ENCODE measurements around the gene NHERF1. TPM values are rescaled to one million over a fixed set of nuclear protein-coding genes. Genes with fewer than 3 reads are reported as not detected.

NHERF1 gene
- total RNA-seq, 6 experiments from 2014 or later: 105 to 218 (median 161) TPM

GRCh38 chr17:74807441-74807840, 59.0 kb downstream of the NHERF1 start:
- DNase-seq (no peak), ATAC-seq (peak in 1 of 4 donors; percentile 26)
- Histone ChIP-seq H3K9me3 (no peaks in the 10 kb centered on the region), H3K27me3 (no peaks in the 10 kb centered on the region), H3K27ac (no peak overlapping the region), H3K4me3 (no peak overlapping the region), H3K4me1 (no peaks in the 10 kb centered on the region), H3K36me3 (no peaks in the 10 kb centered on the region)
- 94% methylated on average over 5 of the region's 13 CpGs for WGBS (ENCODE audit: insufficient coverage, low coverage, low lambda C conversion rate, missing lambda C conversion rate)
- TF ChIP-seq CTCF (IDR thresholded peaks at IDR 0.05) (no peak), POLR2A (IDR thresholded peaks at IDR 0.05) (no peak)
- intact Hi-C loops (cut with DNase I): no loop called here

- no peak for TF ChIP-seq POLR2A (IDR thresholded peaks at IDR 0.05)
- TF ChIP-seq CTCF (IDR thresholded peaks at IDR 0.05): no peak
- WGBS (ENCODE audit: insufficient coverage, low coverage, low lambda C conversion rate, missing lambda C conversion rate): 80% methylated on average over 1 of the region's 6 CpGs
- DNase-seq (no peak), ATAC-seq (peak in 1 of 4 donors; percentile 18)
- Histone ChIP-seq H3K27ac (no peak overlapping the region), H3K4me3 (no peak overlapping the region), H3K4me1 (no peaks in the 10 kb centered on the region), H3K9me3 (no peaks in the 10 kb centered on the region), H3K36me3 (no peaks in the 10 kb centered on the region), H3K27me3 (no peaks in the 10 kb centered on the region)
- intact Hi-C loops (cut with DNase I): no loop called here
These were observed 59.5 kb downstream of the NHERF1 start for GRCh38 chr17:74807925-74808324.

GRCh38 chr17:74808714-74809430, 60.4 kb downstream of the NHERF1 start:
- intact Hi-C loops (cut with DNase I): no loop called here
- WGBS (ENCODE audit: insufficient coverage, low coverage, low lambda C conversion rate, missing lambda C conversion rate): 77% methylated on average over 10 of the region's 17 CpGs
- H3K27ac ChIP-seq: no peak overlapping the region

GRCh38 chr17:74810699-74811485, 62.5 kb downstream of the NHERF1 start:
- WGBS (ENCODE audit: insufficient coverage, low coverage, low lambda C conversion rate, missing lambda C conversion rate): 84% methylated on average over 12 of the region's 15 CpGs
- no peaks in the 10 kb centered on the region for H3K4me1 ChIP-seq
- TF ChIP-seq POLR2A (IDR thresholded peaks at IDR 0.05): no peak
- no peak for TF ChIP-seq CTCF (IDR thresholded peaks at IDR 0.05)
- intact Hi-C loops (cut with DNase I): no loop called here
- ATAC-seq: peak in 1 of 4 donors; percentile 31
- H3K4me3 ChIP-seq: no peak overlapping the region
- no peak overlapping the region for H3K27ac ChIP-seq
- no peak for DNase-seq
- no peaks in the 10 kb centered on the region for H3K27me3 ChIP-seq
- H3K36me3 ChIP-seq: no peaks in the 10 kb centered on the region
- no peaks in the 10 kb centered on the region for H3K9me3 ChIP-seq

More at GRCh38 chr17:74808714-74809430, 60.4 kb downstream of the NHERF1 start:
- no peaks in the 10 kb centered on the region for H3K36me3 ChIP-seq
- H3K4me1 ChIP-seq: no peaks in the 10 kb centered on the region
- H3K9me3 ChIP-seq: no peaks in the 10 kb centered on the region
- DNase-seq (no peak), ATAC-seq (peak in 1 of 4 donors; percentile 16)
- no peak overlapping the region for H3K4me3 ChIP-seq
- TF ChIP-seq CTCF (IDR thresholded peaks at IDR 0.05): no peak
- TF ChIP-seq POLR2A (IDR thresholded peaks at IDR 0.05): no peak
- H3K27me3 ChIP-seq: no peaks in the 10 kb centered on the region

Measured in right lobe of liver (tissue), 6 donors.